Activated CD8-positive, alpha-beta T cell treated with anti-CD3 and anti-CD28 coated beads for 36 hours (primary cell): Measurements from ENCODE around the gene PSMD2. TPM values are rescaled to one million over a fixed set of nuclear protein-coding genes. Genes with fewer than 3 reads are reported as not detected.

Experiments
- ATAC-seq: fragments of 200-7000 bp; cut with Tn5 transposase; one replicate; pipeline ENCODE4 v1.10.0; 2021; ENCODE audit warnings: mild to moderate bottlenecking, moderate library complexity
- CTCF ChIA-PET: fragments of 350-600 bp; sonication (Branson Sonifier 250); formaldehyde crosslinking; loops from one replicate; lab custom pipeline; 2021; ENCODE audit warnings: antibody characterized with exemption; lab: Charles Lee
- POLR2A ChIA-PET: fragments of 350-600 bp; sonication (Branson Sonifier 250); formaldehyde crosslinking; loops from one replicate; lab custom pipeline; 2021; ENCODE audit warnings: antibody characterized with exemption; lab: Charles Lee
- DNase-seq: peaks from one replicate; pipeline ENCODE4 v3.0.0-alpha.2; 2020
- H3K27ac Mint-ChIP-seq: one replicate; pipeline ENCODE4 v1.8.0; 2021; ENCODE audit warnings: mild to moderate bottlenecking, mixed read lengths
- H3K27me3 Mint-ChIP-seq: one replicate; pipeline ENCODE4 v1.8.0; 2021; ENCODE audit warnings: mixed read lengths
- H3K36me3 Mint-ChIP-seq: one replicate; pipeline ENCODE4 v1.8.0; 2021; ENCODE audit warnings: low read depth, mixed read lengths
- H3K4me1 Mint-ChIP-seq: one replicate; pipeline ENCODE4 v1.8.0; 2021; ENCODE audit warnings: low read depth, mixed read lengths
- H3K4me3 Mint-ChIP-seq: one replicate; pipeline ENCODE4 v1.8.0; 2021; ENCODE audit warnings: mild to moderate bottlenecking, moderate library complexity, mixed read lengths
- H3K9me3 Mint-ChIP-seq: one replicate; pipeline ENCODE4 v1.8.0; 2021; ENCODE audit warnings: mixed read lengths
- CTCF ChIP-seq: fragments of 200-600 bp; IDR thresholded peaks from one replicate; pipeline ENCODE4 v1.8.0; 2022; ENCODE audit warnings: antibody characterized with exemption, mild to moderate bottlenecking
- intact Hi-C: fragments of 100-400 bp; cut with micrococcal nuclease; formaldehyde crosslinking; loops from one replicate; pipeline ENCODE4 v1.10.0; 2022
- total RNA-seq, 2 experiments: library from RNA; stranded (reverse); gene quantifications; one replicate each; pipeline ENCODE4 v1.2.3, GENCODE V29; 2021

The PSMD2 gene
- total RNA-seq, 2 experiments from 2014 or later = 220 to 221 TPM

- no peaks in the 10 kb centered on the region for H3K27me3 Mint-ChIP-seq
Measured at GRCh38 chr3:184335661-184336546, 36.9 kb downstream of the PSMD2 start.

GRCh38 chr3:184336547-184337398 is 37.7 kb downstream of the PSMD2 start:
- Mint-ChIP-seq H3K27me3 (no peaks in the 10 kb centered on the region), H3K4me1 (peaks cover 57% of the 10 kb centered on the region), H3K9me3 (no peaks in the 10 kb centered on the region), H3K4me3 (peak overlapping the region; percentile 82), H3K27ac (peak overlapping the region; percentile 83), H3K36me3 (peaks cover 33% of the 10 kb centered on the region)
- peak; percentile 6 for ATAC-seq
- CTCF ChIA-PET = interaction anchor here (2.8 kb wide), 1 partner anchor 18 kb away, joined by 25 read pairs; no protein-coding TSS in a partner anchor
- intact Hi-C loops = no loop called here
- peak; percentile 26 for DNase-seq
- no peak for TF ChIP-seq CTCF
- POLR2A ChIA-PET = interaction anchor here (0.6 to 3.8 kb wide), 10 partner anchors 9 to 77 kb away, joined by 3 to 22 read pairs (median 4); partner anchors contain the start of gene EIF4G1

More at GRCh38 chr3:184335661-184336546, 36.9 kb downstream of the PSMD2 start:
- Mint-ChIP-seq H3K4me3 (peak overlapping the region; percentile 82), H3K4me1 (peaks cover 66% of the 10 kb centered on the region), H3K27ac (peak overlapping the region; percentile 89), H3K9me3 (no peaks in the 10 kb centered on the region), H3K36me3 (peaks cover 41% of the 10 kb centered on the region)
- ChIA-PET POLR2A (interaction anchor here (0.8 to 3.8 kb wide), 17 partner anchors 10 to 32 kb away, joined by 3 to 22 read pairs (median 5); partner anchors contain the start of genes CLCN2, EIF4G1 and POLR2H), CTCF (interaction anchor here (1.3 to 2.8 kb wide), 2 partner anchors 18 to 205 kb away, joined by 3 to 25 read pairs; no protein-coding TSS in a partner anchor)
- peak; percentile 87 for DNase-seq
- intact Hi-C loops = loop anchor here (2.0 kb wide), 1 partner anchor 19 kb away; no protein-coding TSS in a partner anchor
- ATAC-seq = peak; percentile 45
- no peak for TF ChIP-seq CTCF

DNA sequence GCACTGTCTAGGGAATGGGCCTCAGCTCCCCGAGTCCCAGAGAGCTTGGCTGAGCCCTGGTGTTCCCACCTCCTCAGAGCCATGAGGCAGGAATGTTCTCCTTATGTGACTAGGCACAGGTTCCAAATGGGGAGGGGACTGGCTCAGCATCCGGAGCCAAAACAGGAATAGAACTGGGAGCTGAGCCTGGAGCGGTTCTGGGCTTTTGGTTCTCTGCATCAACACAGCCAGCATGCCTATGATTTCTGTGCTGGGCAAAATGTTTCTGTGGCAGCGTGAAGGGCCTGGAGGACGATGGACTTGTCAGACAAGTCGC is 38.3 kb downstream of the PSMD2 start, which contains the start of gene FAM131A:
TSS of gene FAM131A (plus strand) at position 202 of the 316 bp plus-strand sequence. CDS start at position 233, 31 bp downstream.
- TF ChIP-seq CTCF = no peak
- peaks cover 52% of the 10 kb centered on the region for H3K4me1 Mint-ChIP-seq
- intact Hi-C loops = no loop called here
- DNase-seq = no peak
- POLR2A ChIA-PET = interaction anchor here (0.6 to 3.8 kb wide), 9 partner anchors 9 to 77 kb away, joined by 3 to 22 read pairs (median 5); partner anchors contain the start of gene EIF4G1
- no peaks in the 10 kb centered on the region for H3K27me3 Mint-ChIP-seq
- peaks cover 27% of the 10 kb centered on the region for H3K36me3 Mint-ChIP-seq
- peak within 1 kb of the TSS; percentile 83 for H3K27ac Mint-ChIP-seq
- no peak for ATAC-seq
- CTCF ChIA-PET = interaction anchor here (2.8 kb wide), 1 partner anchor 17 kb away, joined by 25 read pairs; no protein-coding TSS in a partner anchor
- peak within 1 kb of the TSS; percentile 82 for H3K4me3 Mint-ChIP-seq
- no peaks in the 10 kb centered on the region for H3K9me3 Mint-ChIP-seq

DNA sequence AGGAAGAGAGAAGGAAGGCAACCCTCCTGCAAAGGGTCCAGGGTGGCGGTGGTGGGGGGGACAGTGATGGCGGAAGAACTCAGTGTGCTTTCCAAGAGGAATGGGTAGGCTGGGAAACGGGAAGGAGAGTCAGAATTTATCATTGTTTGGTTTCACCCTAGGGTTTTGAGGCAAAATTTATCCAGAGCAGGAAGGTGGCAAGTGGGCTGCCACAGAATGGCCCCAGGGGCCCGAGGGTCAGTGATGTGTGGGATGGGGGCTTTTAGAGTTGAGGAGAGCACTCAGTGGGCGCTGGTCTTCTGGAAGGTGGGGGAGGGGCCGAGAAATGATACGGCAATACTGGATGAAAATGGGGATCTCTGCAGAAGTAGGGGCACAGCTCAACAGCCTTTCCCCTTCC is 38.9 kb downstream of the PSMD2 start:
- intact Hi-C loops = no loop called here
- no peak for DNase-seq
- no peak for TF ChIP-seq CTCF
- peaks cover 21% of the 10 kb centered on the region for H3K36me3 Mint-ChIP-seq
- no peak overlapping the region for H3K27ac Mint-ChIP-seq
- ATAC-seq = no peak
- ChIA-PET CTCF (interaction anchor here (1.0 to 2.8 kb wide), 3 partner anchors 12 to 34 kb away, joined by 3 to 25 read pairs (median 3); no protein-coding TSS in a partner anchor), POLR2A (interaction anchor here (1.2 to 3.8 kb wide), 6 partner anchors 8 to 24 kb away, joined by 4 to 22 read pairs (median 12); partner anchors contain the start of gene EIF4G1)
- H3K27me3 Mint-ChIP-seq = no peaks in the 10 kb centered on the region
- no peaks in the 10 kb centered on the region for H3K9me3 Mint-ChIP-seq
- peak overlapping the region; percentile 2 for H3K4me3 Mint-ChIP-seq
- H3K4me1 Mint-ChIP-seq = peaks cover 45% of the 10 kb centered on the region
